PC-3 (cell line): ENCODE results near the gene AHCYL2. TPM values are rescaled to one million over a fixed set of nuclear protein-coding genes. Genes with fewer than 3 reads are reported as not detected.

Experiments
- ATAC-seq: fragments of 200-7000 bp; cut with Tn5 transposase; 2 replicates; pipeline ENCODE4 v1.9.1; 2020; ENCODE audit warnings: mild to moderate bottlenecking, moderate library complexity
- BruUV-seq: library from RNA; stranded (reverse); fragments of 400-500 nt; replicated peaks from 2 replicates; lab custom pipeline; 2021; lab: Mats Ljungman, UMichigan
- CTCF ChIA-PET: fragments of 300-600 bp; sonication (Branson Sonifier 250); formaldehyde crosslinking; loops from one replicate; lab custom pipeline; 2022; ENCODE audit warnings: antibody characterized with exemption; lab: Charles Lee
- POLR2A ChIA-PET: fragments of 300-600 bp; sonication (Branson Sonifier 250); formaldehyde crosslinking; loops from one replicate; lab custom pipeline; 2022; ENCODE audit warnings: antibody characterized with exemption; ENCODE audit not compliant: unreplicated experiment; lab: Charles Lee
- DNase-seq: peaks from one replicate; pipeline ENCODE4 v3.0.0-alpha.2; 2015
- H2AFZ ChIP-seq: fragments of 300-600 bp; sonication (generic); 2 replicates; pipeline ENCODE4 v1.6.0; 2016; ENCODE audit warnings: antibody characterized with exemption, low read length
- H3F3A ChIP-seq: fragments of 300-600 bp; sonication (generic); one replicate; pipeline ENCODE4 v1.6.0; 2017; ENCODE audit warnings: antibody characterized with exemption, low read length, control low read depth, mild to moderate bottlenecking; ENCODE audit not compliant: unreplicated experiment
- H3K27ac ChIP-seq: fragments of 300-600 bp; sonication (generic); 2 replicates; pipeline ENCODE4 v1.5.1; 2016; ENCODE audit warnings: mild to moderate bottlenecking, low read length
- H3K27me3 ChIP-seq: fragments of 300-600 bp; sonication (generic); 2 replicates; pipeline ENCODE4 v1.6.1; 2016; ENCODE audit warnings: low read length, mixed read lengths
- H3K36me3 ChIP-seq: fragments of 300-600 bp; sonication (generic); 2 replicates; pipeline ENCODE4 v1.6.1; 2016; ENCODE audit warnings: low read depth, mixed run types, low read length, mixed read lengths
- H3K4me1 ChIP-seq: fragments of 300-600 bp; sonication (generic); 2 replicates; pipeline ENCODE4 v1.5.1; 2016; ENCODE audit warnings: low read length; ENCODE audit not compliant: insufficient read depth
- H3K4me2 ChIP-seq: fragments of 300-600 bp; sonication (generic); 2 replicates; pipeline ENCODE4 v1.6.0; 2016; ENCODE audit warnings: low read length
- H3K4me3 ChIP-seq: fragments of 300-600 bp; sonication (generic); 2 replicates; pipeline ENCODE4 v1.5.1; 2016; ENCODE audit warnings: mild to moderate bottlenecking, low read length, mixed read lengths
- H3K79me2 ChIP-seq: fragments of 300-600 bp; sonication (generic); 2 replicates; pipeline ENCODE4 v1.6.1; 2017; ENCODE audit warnings: low read length, mixed read lengths
- H3K9ac ChIP-seq: fragments of 300-600 bp; sonication (generic); 2 replicates; pipeline ENCODE4 v1.6.0; 2016; ENCODE audit warnings: mild to moderate bottlenecking, low read length
- H3K9me2 ChIP-seq: fragments of 300-600 bp; sonication (generic); replicated peaks from 2 replicates; pipeline ENCODE4 v1.6.1; 2016; ENCODE audit warnings: mixed run types, low read length, mixed read lengths
- H3K9me3 ChIP-seq: fragments of 300-600 bp; sonication (generic); 2 replicates; pipeline ENCODE4 v1.6.1; 2016; ENCODE audit warnings: low read length, mixed read lengths
- H4K20me1 ChIP-seq: fragments of 300-600 bp; sonication (generic); 2 replicates; pipeline ENCODE4 v1.6.1; 2016; ENCODE audit warnings: low read length, mixed read lengths
- EZH2 ChIP-seq: fragments of 300-600 bp; sonication (generic); IDR thresholded peaks from one replicate; pipeline ENCODE4 v1.6.1; 2017; ENCODE audit warnings: antibody characterized with exemption, mild to moderate bottlenecking, low read length; ENCODE audit not compliant: unreplicated experiment
- EZH2phosphoT487 ChIP-seq: fragments of 300-600 bp; sonication (generic); IDR thresholded peaks from 2 replicates; pipeline ENCODE4 v1.6.1; 2018; ENCODE audit warnings: mild to moderate bottlenecking, antibody characterized with exemption, low read length, borderline replicate concordance
- intact Hi-C: fragments of 100-400 bp; cut with micrococcal nuclease; formaldehyde crosslinking; loops from 2 replicates; pipeline ENCODE4 v1.9.0; 2023
- total RNA-seq: library from RNA; depleted of rRNA; stranded (reverse); fragments of >200 nt; gene quantifications from 2 replicates; pipeline ENCODE4 v1.2.3, GENCODE V29; 2014
- TF ChIP-seq, protein P1 (sequence below): fragments of 300-600 bp; sonication (generic); conservative IDR thresholded peaks from 2 replicates; pipeline ENCODE4 v1.5.1; 2017; ENCODE audit warnings: antibody characterized with exemption, low read depth, mild to moderate bottlenecking, low read length

Gene AHCYL2
- total RNA-seq, 1 experiment from 2014 or later = 9.2 TPM

DNA sequence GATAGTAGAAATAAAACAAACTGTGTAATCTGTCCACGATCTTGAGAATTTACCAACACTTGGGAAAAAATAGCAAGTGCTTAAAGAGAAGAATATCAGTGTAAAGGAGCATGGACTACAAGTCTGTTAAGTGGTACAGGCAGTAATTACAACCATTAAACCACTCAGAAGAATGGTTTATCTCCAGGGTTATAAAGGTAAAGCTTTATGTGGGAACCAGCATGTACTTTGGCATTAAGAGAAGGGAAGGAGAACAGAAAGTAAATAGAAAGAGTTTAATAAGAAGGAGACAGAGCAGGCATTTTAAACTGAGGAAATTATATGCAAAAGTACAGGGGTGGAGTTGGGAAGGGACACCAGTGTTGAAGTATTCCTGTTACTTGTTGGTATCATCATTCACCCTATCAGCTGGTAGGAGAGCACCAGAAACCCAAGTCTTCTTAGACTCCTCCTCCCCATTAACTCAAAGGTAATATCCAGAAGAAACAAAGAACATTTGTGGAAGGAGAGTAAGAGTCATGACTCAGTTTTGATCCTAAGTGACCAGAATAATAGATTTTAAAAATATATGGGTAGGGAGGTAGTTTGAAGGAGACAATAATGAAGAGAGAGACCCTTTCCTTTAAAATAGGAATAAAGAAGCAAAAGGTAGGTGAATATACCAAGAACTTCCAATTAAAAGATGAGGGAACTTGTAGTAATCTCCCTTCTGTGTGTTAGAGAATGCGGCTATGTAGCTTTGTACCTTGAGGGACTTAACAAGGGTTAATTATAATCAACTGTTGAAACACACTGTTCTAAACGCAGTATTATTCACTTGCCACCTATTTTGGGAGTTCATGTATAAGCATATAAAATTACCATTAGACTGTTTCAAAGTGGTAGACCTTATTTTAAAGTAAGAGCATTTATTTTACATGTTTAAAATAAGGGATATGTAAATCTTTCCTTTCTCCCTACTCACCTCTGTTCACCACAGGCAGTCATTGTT lies 117.3 kb downstream of the AHCYL2 start:
- POLR2A ChIA-PET = interaction anchor here (0.6 kb wide), 1 partner anchor 69 kb away, joined by 3 read pairs; no protein-coding TSS in a partner anchor
- ATAC-seq = peak; percentile 51

DNA sequence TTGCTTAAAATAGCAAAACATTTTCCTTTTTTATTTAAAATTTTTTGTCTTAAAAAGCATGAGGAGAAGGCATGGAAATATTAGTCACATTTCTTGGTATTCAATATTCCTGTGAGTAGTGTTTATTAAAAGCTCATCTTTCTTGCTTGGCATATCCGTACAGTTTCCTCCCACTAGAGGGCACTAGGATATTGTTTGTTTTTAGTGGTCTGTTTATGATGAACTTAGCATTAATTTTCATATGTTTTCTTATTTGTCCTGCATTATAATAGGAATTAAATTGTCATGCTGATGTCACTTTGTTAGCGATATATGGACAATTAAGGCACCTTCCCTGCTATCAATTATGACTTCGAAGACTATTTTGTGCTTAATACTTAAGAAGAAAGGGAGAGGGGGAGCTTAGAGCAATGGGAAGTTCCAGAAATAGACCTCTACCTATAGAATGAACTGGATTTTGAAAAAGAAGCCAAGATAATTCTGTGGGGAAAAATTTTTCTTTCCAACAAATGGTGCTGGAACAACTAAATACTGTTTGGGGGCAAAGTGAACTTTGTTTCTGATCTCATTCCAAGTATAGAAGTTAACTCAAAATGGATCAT lies 118.4 kb downstream of the AHCYL2 start:
- POLR2A ChIA-PET = no interaction called here
- TF ChIP-seq EZH2phosphoT487 = no peak
- TF ChIP-seq, protein P1, sequence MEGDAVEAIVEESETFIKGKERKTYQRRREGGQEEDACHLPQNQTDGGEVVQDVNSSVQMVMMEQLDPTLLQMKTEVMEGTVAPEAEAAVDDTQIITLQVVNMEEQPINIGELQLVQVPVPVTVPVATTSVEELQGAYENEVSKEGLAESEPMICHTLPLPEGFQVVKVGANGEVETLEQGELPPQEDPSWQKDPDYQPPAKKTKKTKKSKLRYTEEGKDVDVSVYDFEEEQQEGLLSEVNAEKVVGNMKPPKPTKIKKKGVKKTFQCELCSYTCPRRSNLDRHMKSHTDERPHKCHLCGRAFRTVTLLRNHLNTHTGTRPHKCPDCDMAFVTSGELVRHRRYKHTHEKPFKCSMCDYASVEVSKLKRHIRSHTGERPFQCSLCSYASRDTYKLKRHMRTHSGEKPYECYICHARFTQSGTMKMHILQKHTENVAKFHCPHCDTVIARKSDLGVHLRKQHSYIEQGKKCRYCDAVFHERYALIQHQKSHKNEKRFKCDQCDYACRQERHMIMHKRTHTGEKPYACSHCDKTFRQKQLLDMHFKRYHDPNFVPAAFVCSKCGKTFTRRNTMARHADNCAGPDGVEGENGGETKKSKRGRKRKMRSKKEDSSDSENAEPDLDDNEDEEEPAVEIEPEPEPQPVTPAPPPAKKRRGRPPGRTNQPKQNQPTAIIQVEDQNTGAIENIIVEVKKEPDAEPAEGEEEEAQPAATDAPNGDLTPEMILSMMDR = peak; percentile 86

More for the DNA sequence above, 117.3 kb downstream of the AHCYL2 start:
- H3K9me3 ChIP-seq = no peaks in the 10 kb centered on the region
- H3K4me2 ChIP-seq = no peak overlapping the region
- no peaks in the 10 kb centered on the region for H3K9me2 ChIP-seq
- no peaks in the 10 kb centered on the region; the same call in 1 of the 2 replicates for H3K36me3 ChIP-seq
- no peak overlapping the region for H3K9ac ChIP-seq
- no peaks in the 10 kb centered on the region for H3K79me2 ChIP-seq
- H3F3A ChIP-seq = no peaks in the 10 kb centered on the region
- DNase-seq = no peak
- CTCF ChIA-PET = interaction anchor here (0.5 to 2.2 kb wide), 17 partner anchors 10 to 301 kb away, joined by 3 to 25 read pairs (median 4); partner anchors contain the start of gene STRIP2
- H3K4me3 ChIP-seq = no peak overlapping the region
- intact Hi-C loops = loop anchor here (2.0 kb wide), 2 partner anchors 123 to 303 kb away; no protein-coding TSS in a partner anchor
- no peak overlapping the region for H2AFZ ChIP-seq
- no peaks in the 10 kb centered on the region for H4K20me1 ChIP-seq
- no peaks in the 10 kb centered on the region for H3K27me3 ChIP-seq
- TF ChIP-seq EZH2 = no peak
- no peak for TF ChIP-seq EZH2phosphoT487
- TF ChIP-seq, protein P1 = no peak
- H3K4me1 ChIP-seq = no peaks in the 10 kb centered on the region; the same call in none of the 2 replicates
- BruUV-seq = no TSS peak
- H3K27ac ChIP-seq = no peak overlapping the region

More for the DNA sequence above, 118.4 kb downstream of the AHCYL2 start:
- H3K79me2 ChIP-seq = no peaks in the 10 kb centered on the region
- ATAC-seq (peak; percentile 85), DNase-seq (peak; percentile 68)
- H3K4me2 ChIP-seq = no peak overlapping the region
- H3K9me3 ChIP-seq = no peaks in the 10 kb centered on the region
- no peak overlapping the region for H3K27ac ChIP-seq
- BruUV-seq = no TSS peak
- no peaks in the 10 kb centered on the region for H3K9me2 ChIP-seq
- no peak overlapping the region for H3K4me3 ChIP-seq
- H3K4me1 ChIP-seq = no peaks in the 10 kb centered on the region; the same call in none of the 2 replicates
- H3F3A ChIP-seq = no peaks in the 10 kb centered on the region
- CTCF ChIA-PET = interaction anchor here (0.5 to 2.2 kb wide), 19 partner anchors 11 to 300 kb away, joined by 3 to 25 read pairs (median 4); partner anchors contain the start of gene STRIP2
- no peak overlapping the region for H2AFZ ChIP-seq
- no peaks in the 10 kb centered on the region for H3K27me3 ChIP-seq
- no peaks in the 10 kb centered on the region for H4K20me1 ChIP-seq
- intact Hi-C loops = loop anchor here (1.0 to 2.0 kb wide), 3 partner anchors 124 to 302 kb away; no protein-coding TSS in a partner anchor
- H3K36me3 ChIP-seq = no peaks in the 10 kb centered on the region; the same call in 1 of the 2 replicates
- H3K9ac ChIP-seq = no peak overlapping the region
